HG03521 (cell line): ENCODE measurements around the gene C22orf15.

Experiments used
- ATAC-seq: cut with Tn5 transposase; IDR thresholded peaks from one replicate; pipeline ENCODE4 v1.9.1; 2021; ENCODE audit warnings: mild to moderate bottlenecking, moderate library complexity; ENCODE audit not compliant: unreplicated experiment

The C22orf15 gene

GRCh38 chr22:23772315-23772648 is 9.5 kb downstream of the C22orf15 start:
- no peak for ATAC-seq

- ATAC-seq: no peak
Measured at GRCh38 chr22:23772649-23773473, 10.1 kb downstream of the C22orf15 start, which contains the start of gene MMP11. TSS of gene MMP11 (plus strand) at chr22:23772849. CDS start at chr22:23772871, 22 bp downstream.

- no peak for ATAC-seq
Measured at GRCh38 chr22:23773483-23774113, 10.8 kb downstream of the C22orf15 start.

- no peak for ATAC-seq
Measured at GRCh38 chr22:23774114-23774921, 11.5 kb downstream of the C22orf15 start.

- no peak for ATAC-seq
Measured at GRCh38 chr22:23774922-23775436, 12.2 kb downstream of the C22orf15 start.

- no peak for ATAC-seq
Measured at GRCh38 chr22:23775779-23776375, 13.1 kb downstream of the C22orf15 start.

- no peak for ATAC-seq
Measured at GRCh38 chr22:23777776-23778576, 15.2 kb downstream of the C22orf15 start.

- no peak for ATAC-seq
Measured at GRCh38 chr22:23778577-23778900, 15.7 kb downstream of the C22orf15 start.

GRCh38 chr22:23779083-23779482 is 16.3 kb downstream of the C22orf15 start:
- no peak for ATAC-seq

GRCh38 chr22:23779731-23780130 is 16.9 kb downstream of the C22orf15 start:
- ATAC-seq: no peak

- ATAC-seq: no peak
Measured at GRCh38 chr22:23780146-23780748, 17.5 kb downstream of the C22orf15 start.

GRCh38 chr22:23781065-23781464 is 18.3 kb downstream of the C22orf15 start:
- no peak for ATAC-seq

- ATAC-seq: no peak
Measured at GRCh38 chr22:23781511-23782183, 18.9 kb downstream of the C22orf15 start.

- ATAC-seq: no peak
Measured at GRCh38 chr22:23782252-23782651, 19.5 kb downstream of the C22orf15 start.

- ATAC-seq: no peak
Measured at GRCh38 chr22:23782703-23783102, 19.9 kb downstream of the C22orf15 start.

- no peak for ATAC-seq
Measured at GRCh38 chr22:23783265-23784150, 20.7 kb downstream of the C22orf15 start.

- no peak for ATAC-seq
Measured at GRCh38 chr22:23784215-23784732, 21.5 kb downstream of the C22orf15 start.

GRCh38 chr22:23786261-23786710 is 23.5 kb downstream of the C22orf15 start:
- ATAC-seq: no peak
